ENCODE results near the gene AZGP1.

AZGP1 gene

DNA sequence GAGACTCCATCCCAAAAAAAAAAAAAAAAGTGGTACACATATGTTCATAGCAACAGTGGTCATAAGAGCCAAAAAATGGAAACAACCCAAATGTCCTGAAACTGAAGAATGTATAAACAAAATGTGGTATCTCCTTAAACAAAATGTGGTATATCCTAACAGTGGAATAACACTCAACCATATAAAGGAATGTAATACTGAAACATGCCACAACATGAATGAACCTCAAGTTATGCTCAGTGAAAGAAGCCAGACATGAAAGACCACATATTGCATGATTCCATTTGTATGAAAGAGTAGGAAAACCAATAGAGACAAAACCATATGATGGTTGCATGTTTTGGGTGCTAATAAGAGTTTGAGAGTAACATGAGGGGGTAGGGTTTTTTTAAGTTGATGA, 49.5 kb downstream of the AZGP1 start:
- Histone ChIP-seq H3K36me3 (ENCODE audit: control insufficient read depth in 1 of 2, insufficient read depth in 2 of 2, low read length in 2 of 2) (no peaks in the 10 kb centered on the region), H3K4me3 (ENCODE audit: low read depth in 1 of 2, low read length in 2 of 2) (no peak overlapping the region), H3K4me1 (ENCODE audit: control insufficient read depth in 1 of 2, insufficient read depth in 2 of 2, low read length in 2 of 2) (peaks cover 0 to 14% of the 10 kb centered on the region in 2 donors), H3K9me3 (ENCODE audit: control insufficient read depth in 1 of 2, low read length in 2 of 2) (no peaks in the 10 kb centered on the region), H3K27ac (ENCODE audit: low read length) (no peak overlapping the region), H3K27me3 (ENCODE audit: low read depth, low read length) (no peaks in the 10 kb centered on the region)

DNA sequence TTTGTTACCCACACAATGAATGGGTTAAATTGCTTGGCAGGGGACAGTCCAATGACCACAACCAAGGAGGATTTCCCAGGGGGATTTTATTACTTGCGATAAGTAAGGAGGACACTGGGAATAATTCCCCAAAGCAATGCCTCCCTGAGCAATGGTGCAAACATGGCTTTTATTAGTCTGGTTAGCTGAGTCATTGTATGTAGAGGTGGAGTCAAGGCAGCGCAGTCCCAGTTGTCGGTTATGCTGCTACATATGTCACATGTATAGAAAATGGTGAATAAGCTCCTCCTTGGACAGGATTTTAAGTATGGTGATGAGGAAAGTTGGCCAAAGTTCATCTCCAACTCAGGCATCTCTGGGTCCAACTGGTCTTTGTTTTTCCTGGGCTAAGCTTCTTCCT, 52.6 kb downstream of the AZGP1 start:
- no peak overlapping the region for H3K27ac ChIP-seq (ENCODE audit: low read length)
- peaks cover 5 to 17% of the 10 kb centered on the region in 2 donors for H3K4me1 ChIP-seq (ENCODE audit: control insufficient read depth in 1 of 2, insufficient read depth in 2 of 2, low read length in 2 of 2)
- H3K9me3 ChIP-seq (ENCODE audit: control insufficient read depth in 1 of 2, low read length in 2 of 2), result no peaks in the 10 kb centered on the region
- H3K4me3 ChIP-seq (ENCODE audit: low read depth in 1 of 2, low read length in 2 of 2), result no peak overlapping the region
- H3K27me3 ChIP-seq (ENCODE audit: low read depth, low read length), result no peaks in the 10 kb centered on the region
- H3K36me3 ChIP-seq (ENCODE audit: control insufficient read depth in 1 of 2, insufficient read depth in 2 of 2, low read length in 2 of 2), result peaks cover 0 to 2% of the 10 kb centered on the region in 2 donors

DNA sequence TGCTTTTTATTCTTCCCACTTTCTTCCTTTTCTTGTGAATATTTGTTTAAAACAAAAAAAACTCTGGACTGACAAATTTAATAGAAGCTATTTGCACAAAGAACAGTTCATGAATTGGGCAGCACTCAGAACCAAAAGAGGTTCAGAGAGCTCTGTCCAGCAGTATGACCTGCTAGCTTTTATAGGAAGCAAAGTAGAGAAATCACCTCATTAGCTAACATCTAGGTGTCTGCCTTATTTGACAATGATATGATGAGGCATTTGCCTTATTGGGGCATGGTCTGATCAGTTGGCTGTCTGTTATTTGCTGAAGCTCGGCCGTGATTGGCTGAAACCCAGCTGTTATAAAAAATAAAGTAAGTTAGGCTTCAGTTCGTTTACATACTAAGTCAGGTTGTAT, 55.7 kb downstream of the AZGP1 start:
- H3K27me3 ChIP-seq (ENCODE audit: low read depth, low read length), result no peaks in the 10 kb centered on the region

DNA sequence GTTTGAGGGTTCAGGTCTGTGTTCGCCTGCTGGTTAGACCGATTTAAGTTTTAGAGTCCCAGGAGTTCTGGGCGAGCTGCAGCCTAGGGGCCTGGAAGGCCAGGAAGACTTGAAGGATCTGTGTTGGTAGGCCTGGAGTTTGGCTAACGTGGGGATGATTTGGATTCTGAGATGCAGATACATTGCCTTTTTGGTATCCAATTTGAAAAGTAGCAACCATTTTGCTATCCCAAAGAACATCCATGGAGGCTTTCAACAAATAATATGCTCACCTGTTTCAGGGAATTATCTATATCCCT, 56.1 kb downstream of the AZGP1 start:
- Histone ChIP-seq H3K4me3 (ENCODE audit: low read depth in 1 of 2, low read length in 2 of 2) (peak overlapping the region; percentile 87 to 95), H3K27me3 (ENCODE audit: low read depth, low read length) (no peaks in the 10 kb centered on the region), H3K36me3 (ENCODE audit: control insufficient read depth in 1 of 2, insufficient read depth in 2 of 2, low read length in 2 of 2) (peaks cover 23 to 27% of the 10 kb centered on the region in 2 donors), H3K4me1 (ENCODE audit: control insufficient read depth in 1 of 2, insufficient read depth in 2 of 2, low read length in 2 of 2) (peaks cover 13 to 45% of the 10 kb centered on the region in 2 donors), H3K9me3 (ENCODE audit: control insufficient read depth in 1 of 2, low read length in 2 of 2) (no peaks in the 10 kb centered on the region), H3K27ac (ENCODE audit: low read length) (peak overlapping the region; percentile 88)

More for the DNA sequence above, 55.7 kb downstream of the AZGP1 start:
- H3K4me3 ChIP-seq (ENCODE audit: low read depth in 1 of 2, low read length in 2 of 2), result peak overlapping the region; percentile 87 to 95
- peaks cover 21 to 24% of the 10 kb centered on the region in 2 donors for H3K36me3 ChIP-seq (ENCODE audit: control insufficient read depth in 1 of 2, insufficient read depth in 2 of 2, low read length in 2 of 2)
- H3K9me3 ChIP-seq (ENCODE audit: control insufficient read depth in 1 of 2, low read length in 2 of 2), result no peaks in the 10 kb centered on the region
- peak overlapping the region; percentile 88 for H3K27ac ChIP-seq (ENCODE audit: low read length)
- H3K4me1 ChIP-seq (ENCODE audit: control insufficient read depth in 1 of 2, insufficient read depth in 2 of 2, low read length in 2 of 2), result peaks cover 13 to 45% of the 10 kb centered on the region in 2 donors

DNA sequence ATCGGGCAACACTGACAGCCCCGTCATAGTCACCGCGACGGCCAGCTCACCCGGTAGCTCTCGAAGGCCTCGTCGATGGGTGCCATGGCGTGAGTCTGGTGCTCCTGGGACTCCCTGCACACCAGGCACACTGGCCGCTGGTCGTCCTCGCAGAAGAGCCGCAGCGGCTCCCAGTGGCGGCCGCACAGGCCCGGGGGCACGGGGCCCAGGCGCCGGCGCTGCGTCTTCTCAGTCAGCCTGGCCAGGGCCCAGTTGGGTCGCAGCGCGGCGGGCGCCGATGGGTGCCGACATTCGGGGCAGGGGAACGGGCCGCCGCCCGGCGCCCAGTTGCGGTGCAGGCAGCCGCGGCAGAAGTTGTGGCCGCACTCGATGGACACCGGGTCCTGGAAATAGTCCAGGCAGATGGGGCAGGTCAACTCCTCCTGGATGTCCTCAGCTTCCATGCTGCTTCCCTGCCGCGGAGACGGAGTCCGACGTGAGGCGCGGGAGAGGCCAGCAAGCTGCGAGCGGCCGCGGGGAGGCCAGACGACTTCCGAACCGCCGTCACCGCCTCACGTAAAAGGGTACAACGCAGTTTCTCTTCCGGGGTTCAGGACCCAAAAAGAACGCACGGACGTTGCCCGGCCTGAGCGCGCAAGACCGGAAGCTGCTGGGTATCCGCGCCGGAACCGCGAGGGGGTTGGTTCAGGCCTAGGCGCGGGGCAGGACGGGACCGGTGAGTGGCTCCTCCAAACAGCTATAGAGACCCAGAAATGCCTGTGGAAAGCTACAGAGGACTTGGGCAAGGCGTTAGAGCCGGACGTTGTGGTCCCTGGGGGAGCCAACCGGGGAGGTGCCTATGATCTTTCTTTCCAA, 56.6 kb downstream of the AZGP1 start, which contains the start of gene TRIM4:
Gene TRIM4 (minus strand): TSS at position 572 of the 855 bp plus-strand sequence. CDS start 129 bp downstream, at position 443.
- H3K27ac ChIP-seq (ENCODE audit: low read length), result peak within 1 kb of the TSS; percentile 88
- peaks cover 13 to 50% of the 10 kb centered on the region in 2 donors for H3K4me1 ChIP-seq (ENCODE audit: control insufficient read depth in 1 of 2, insufficient read depth in 2 of 2, low read length in 2 of 2)
- H3K4me3 ChIP-seq (ENCODE audit: low read depth in 1 of 2, low read length in 2 of 2), result peak within 1 kb of the TSS; percentile 87 to 95
- no peaks in the 10 kb centered on the region for H3K27me3 ChIP-seq (ENCODE audit: low read depth, low read length)
- H3K9me3 ChIP-seq (ENCODE audit: control insufficient read depth in 1 of 2, low read length in 2 of 2), result no peaks in the 10 kb centered on the region
- peaks cover 23 to 27% of the 10 kb centered on the region in 2 donors for H3K36me3 ChIP-seq (ENCODE audit: control insufficient read depth in 1 of 2, insufficient read depth in 2 of 2, low read length in 2 of 2)

Measured in muscle layer of duodenum (tissue), 2 donors.